GM06990 (cell line): ENCODE results near the gene RPL12.

Source experiments
- DNase-seq: peaks from one replicate; pipeline ENCODE4 v3.0.0-alpha.2; 2011; ENCODE audit not compliant: insufficient read length; ENCODE audit errors: extremely low read depth
- H3K27me3 ChIP-seq: replicated peaks from 2 replicates; pipeline ENCODE4 v1.6.0; 2011; ENCODE audit warnings: low read length; ENCODE audit not compliant: control insufficient read depth, insufficient read depth
- H3K36me3 ChIP-seq: 2 replicates; pipeline ENCODE4 v1.5.1; 2011; ENCODE audit warnings: low read length; ENCODE audit not compliant: control insufficient read depth, insufficient read depth
- H3K4me3 ChIP-seq: replicated peaks from 2 replicates; pipeline ENCODE4 v1.5.1; 2011; ENCODE audit warnings: low read depth, mild to moderate bottlenecking, control low read depth, low read length
- TF ChIP-seq, protein P1 (sequence below): IDR thresholded peaks from 2 replicates; pipeline ENCODE4 v1.5.1; 2011; ENCODE audit warnings: low read length, control low read depth, mild to moderate bottlenecking, inconsistent platforms; ENCODE audit not compliant: insufficient read depth, poor library complexity, severe bottlenecking

The RPL12 gene

GRCh38 chr9:127449332-127449966 lies 1.8 kb downstream of the RPL12 start:
- no peaks in the 10 kb centered on the region for H3K27me3 ChIP-seq
- no peak for DNase-seq
- peak overlapping the region; percentile 95 for H3K4me3 ChIP-seq
- peaks cover 38% of the 10 kb centered on the region for H3K36me3 ChIP-seq
- TF ChIP-seq, protein P1, sequence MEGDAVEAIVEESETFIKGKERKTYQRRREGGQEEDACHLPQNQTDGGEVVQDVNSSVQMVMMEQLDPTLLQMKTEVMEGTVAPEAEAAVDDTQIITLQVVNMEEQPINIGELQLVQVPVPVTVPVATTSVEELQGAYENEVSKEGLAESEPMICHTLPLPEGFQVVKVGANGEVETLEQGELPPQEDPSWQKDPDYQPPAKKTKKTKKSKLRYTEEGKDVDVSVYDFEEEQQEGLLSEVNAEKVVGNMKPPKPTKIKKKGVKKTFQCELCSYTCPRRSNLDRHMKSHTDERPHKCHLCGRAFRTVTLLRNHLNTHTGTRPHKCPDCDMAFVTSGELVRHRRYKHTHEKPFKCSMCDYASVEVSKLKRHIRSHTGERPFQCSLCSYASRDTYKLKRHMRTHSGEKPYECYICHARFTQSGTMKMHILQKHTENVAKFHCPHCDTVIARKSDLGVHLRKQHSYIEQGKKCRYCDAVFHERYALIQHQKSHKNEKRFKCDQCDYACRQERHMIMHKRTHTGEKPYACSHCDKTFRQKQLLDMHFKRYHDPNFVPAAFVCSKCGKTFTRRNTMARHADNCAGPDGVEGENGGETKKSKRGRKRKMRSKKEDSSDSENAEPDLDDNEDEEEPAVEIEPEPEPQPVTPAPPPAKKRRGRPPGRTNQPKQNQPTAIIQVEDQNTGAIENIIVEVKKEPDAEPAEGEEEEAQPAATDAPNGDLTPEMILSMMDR, result no peak

GRCh38 chr9:127448112-127448805 lies 2.9 kb downstream of the RPL12 start:
- TF ChIP-seq, protein P1, result no peak
- H3K36me3 ChIP-seq, result peaks cover 43% of the 10 kb centered on the region
- peak overlapping the region; percentile 95 for H3K4me3 ChIP-seq
- H3K27me3 ChIP-seq, result no peaks in the 10 kb centered on the region
- no peak for DNase-seq

DNA sequence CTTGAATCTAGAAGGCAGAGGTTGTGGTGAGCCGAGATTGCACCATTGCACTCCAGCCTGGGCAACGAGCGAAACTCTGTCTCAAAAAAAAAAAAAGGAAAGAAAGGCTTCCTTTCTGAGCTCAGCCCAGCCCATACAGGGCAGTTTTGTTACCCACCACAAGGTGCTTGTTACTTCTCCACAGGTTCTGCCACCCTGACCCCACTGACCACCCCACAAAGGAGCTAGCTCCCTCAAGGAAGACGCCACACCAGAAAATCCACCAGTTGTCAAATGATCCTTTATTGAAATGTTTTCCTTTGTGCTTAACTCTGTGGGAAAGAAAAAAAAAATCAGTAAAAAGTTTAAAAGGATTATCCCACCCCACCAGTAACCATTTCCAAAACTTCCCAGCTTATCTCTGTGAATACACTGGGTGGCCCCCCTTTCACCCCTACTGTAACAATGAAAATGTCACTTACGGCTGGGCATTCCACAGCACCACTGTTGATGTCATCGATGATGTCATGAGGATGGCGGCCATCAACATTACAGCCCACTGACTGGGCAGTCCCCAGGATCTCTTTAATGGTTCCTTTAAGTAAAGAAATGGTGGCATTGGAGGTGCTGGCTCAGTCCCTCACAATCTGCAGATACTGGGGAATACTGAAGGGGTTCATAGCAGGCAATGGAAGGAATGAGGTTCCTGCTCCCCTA lies 3.6 kb downstream of the RPL12 start:
- no peak for DNase-seq
- Histone ChIP-seq H3K4me3 (no peak overlapping the region), H3K36me3 (peaks cover 43% of the 10 kb centered on the region), H3K27me3 (no peaks in the 10 kb centered on the region)
- TF ChIP-seq, protein P1, result no peak

DNA sequence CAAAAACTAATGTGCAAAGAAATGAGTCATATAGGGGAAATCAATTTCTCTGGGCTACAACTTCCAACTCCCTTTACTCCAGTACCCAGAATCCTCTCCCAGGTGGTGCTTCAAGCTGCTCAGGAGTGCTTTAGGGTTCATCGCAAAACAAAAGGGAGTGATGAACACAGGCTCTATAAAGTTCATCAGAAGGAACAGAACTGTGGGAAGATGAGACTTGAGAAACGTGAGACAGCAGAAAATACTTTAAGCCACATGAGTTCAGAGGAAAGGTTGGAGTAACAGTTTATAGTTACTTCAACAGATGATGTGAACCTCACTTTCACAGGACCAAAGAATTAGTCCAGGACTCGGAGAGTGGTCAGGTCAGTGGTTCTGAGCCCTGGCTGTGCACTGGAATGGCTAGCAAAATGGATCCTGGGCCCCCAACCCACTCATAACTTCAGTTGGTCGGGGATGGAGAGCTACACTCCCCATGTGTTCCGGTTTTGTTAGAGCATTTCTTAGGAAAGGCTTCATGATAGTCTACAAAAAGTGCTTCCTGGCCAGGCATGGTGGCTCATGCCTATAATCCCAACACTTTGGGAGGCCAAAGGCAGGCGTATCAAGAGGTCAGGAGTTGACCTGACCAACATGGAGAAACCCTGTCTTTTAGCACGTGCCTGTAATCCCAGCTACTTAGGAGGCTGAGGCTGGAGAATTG lies 4.3 kb downstream of the RPL12 start:
- DNase-seq, result no peak

More for the DNA sequence above, 4.3 kb downstream of the RPL12 start:
- H3K36me3 ChIP-seq, result peaks cover 46% of the 10 kb centered on the region
- H3K4me3 ChIP-seq, result no peak overlapping the region
- TF ChIP-seq, protein P1, result no peak
- H3K27me3 ChIP-seq, result no peaks in the 10 kb centered on the region
